Body of pancreas (tissue), 4 donors: ENCODE results near the gene MAPK6. TPM values are rescaled to one million over a fixed set of nuclear protein-coding genes. Genes with fewer than 3 reads are reported as not detected.

Source experiments
- ATAC-seq: fragments of 150-250 bp; one replicate; pipeline ENCODE4 v1.9.1; 2016
- DNase-seq, 4 donors: peaks; one replicate each; pipeline ENCODE4 v3.0.0-alpha.2; 2019
- H3K27ac ChIP-seq, 4 donors: fragments of 200-600 bp; sonication (generic); 1 replicate in 3 of 4; 2 replicates in 1 of 4; pipeline versions ENCODE4 v1.5.1 to v1.6.1; 2016 to 2019; ENCODE audit warnings: mild to moderate bottlenecking in 1 of 4, mixed read lengths in 1 of 4, moderate library complexity in 1 of 4
- H3K27me3 ChIP-seq, 2 donors: fragments of 200-600 bp; sonication (generic); one replicate each; pipeline ENCODE4 v1.6.0; 2016; ENCODE audit warnings: mild to moderate bottlenecking in 1 of 2
- H3K36me3 ChIP-seq, 2 donors: fragments of 200-600 bp; sonication (generic); replicated peaks in 1 of 2; 2 replicates each; pipeline ENCODE4 v1.5.1; 2016; ENCODE audit warnings: low read depth in 2 of 2; ENCODE audit not compliant: insufficient read depth in 1 of 2
- H3K4me1 ChIP-seq: fragments of 200-600 bp; sonication (generic); one replicate; pipeline ENCODE4 v1.6.0; 2016
- H3K4me3 ChIP-seq, 2 donors: fragments of 200-600 bp; sonication (generic); 1 replicate in 1 of 2; 2 replicates in 1 of 2; pipeline ENCODE4 v1.5.1; 2016 to 2019
- H3K9me3 ChIP-seq, 3 donors: fragments of 200-600 bp; sonication (generic); 1 replicate in 2 of 3; 2 replicates in 1 of 3; pipeline ENCODE4 v1.5.1; 2016
- CTCF ChIP-seq, 7 experiments: fragments of 450-650 bp in 4 of 7; fragments of 200-600 bp in 3 of 7; sonication (generic) in 3 of 7; IDR thresholded peaks; one replicate each; pipeline ENCODE4 v1.5.1; 2016 to 2019; ENCODE audit warnings: antibody characterized with exemption in 7 of 7
- POLR2A ChIP-seq, 3 donors: fragments of 450-650 bp; IDR thresholded peaks; one replicate each; pipeline ENCODE4 v1.6.1; 2016; ENCODE audit warnings: antibody characterized with exemption in 3 of 3, mild to moderate bottlenecking in 2 of 3
- WGBS, 2 donors: methylation state at CpG; one replicate each; pipeline ENCODE4 v1.1.5; 2017; 5-methylcytosine and 5-hydroxymethylcytosine counted together
- intact Hi-C: fragments of 100-400 bp; cut with DNase I; formaldehyde crosslinking; loops from one replicate; pipeline ENCODE4 v1.15.1; 2023
- total RNA-seq, 2 donors: library from RNA; depleted of rRNA; stranded (reverse); fragments of >200 nt; gene quantifications; one replicate each; pipeline ENCODE4 v1.1.0, GENCODE V29; 2016

MAPK6 gene
- total RNA-seq, 2 donors from 2014 or later: 7.3 to 25.4 TPM

DNA sequence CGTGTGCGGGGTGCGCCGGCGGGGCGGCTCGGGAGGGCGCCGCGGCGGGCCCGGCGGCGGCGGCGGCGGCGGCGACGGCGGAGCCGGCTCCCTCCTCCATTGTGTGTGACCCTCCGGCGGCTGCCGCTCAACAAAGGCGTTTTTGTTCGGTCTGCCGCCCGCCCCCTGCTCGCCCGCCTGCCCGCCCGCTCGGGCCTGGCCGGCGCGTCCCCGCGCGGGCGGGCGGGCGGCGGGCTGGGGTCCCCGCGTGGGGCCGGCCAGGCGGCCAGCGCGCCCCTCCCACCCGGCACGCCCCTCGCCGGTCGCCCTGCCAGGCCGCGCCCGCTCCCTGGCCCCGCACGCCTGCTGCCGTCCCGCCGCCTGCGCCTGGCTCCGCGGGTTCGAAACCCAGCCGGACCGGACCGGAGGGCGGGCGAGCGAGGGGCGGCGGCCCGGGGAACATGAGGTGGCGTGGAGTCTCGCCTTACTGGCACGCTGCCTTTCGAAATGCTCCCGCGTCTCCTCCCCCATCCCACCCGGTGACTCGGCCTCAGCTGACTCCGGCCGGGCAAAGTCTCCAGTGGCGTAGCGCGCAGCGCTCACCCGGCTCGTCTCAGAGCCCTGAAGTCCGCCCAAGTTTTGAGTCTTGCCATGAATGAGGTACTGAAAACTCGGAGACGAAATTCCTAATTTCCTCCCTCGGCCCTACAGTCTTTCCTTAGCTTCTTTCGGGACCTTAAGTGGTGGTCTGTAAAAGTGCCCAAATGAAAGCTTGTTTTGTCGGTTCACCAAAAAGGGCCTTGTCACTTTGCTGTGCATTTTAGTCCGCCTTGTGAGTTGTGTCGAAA lies 588 bp downstream of the MAPK6 start:
- Histone ChIP-seq H3K4me1 (peaks cover 29% of the 10 kb centered on the region), H3K27ac (peak overlapping the region; percentile 97 to 98 (median 98)), H3K36me3 (no peaks in the 10 kb centered on the region), H3K4me3 (peak overlapping the region; percentile 45 to 63), H3K9me3 (no peaks in the 10 kb centered on the region), H3K27me3 (no peaks in the 10 kb centered on the region)
- intact Hi-C loops: no loop called here
- DNase-seq (peak; percentile 88 to 93 (median 90)), ATAC-seq (peak; percentile 76)
- TF ChIP-seq CTCF (IDR thresholded peaks at IDR 0.05) (peak in 1 of 7 experiments; percentile 7), POLR2A (IDR thresholded peaks at IDR 0.05) (peak; percentile 82 to 86 (median 86))
- 0% methylated on average over 11 to 68 of the region's 100 CpGs for WGBS, 2 donors

DNA sequence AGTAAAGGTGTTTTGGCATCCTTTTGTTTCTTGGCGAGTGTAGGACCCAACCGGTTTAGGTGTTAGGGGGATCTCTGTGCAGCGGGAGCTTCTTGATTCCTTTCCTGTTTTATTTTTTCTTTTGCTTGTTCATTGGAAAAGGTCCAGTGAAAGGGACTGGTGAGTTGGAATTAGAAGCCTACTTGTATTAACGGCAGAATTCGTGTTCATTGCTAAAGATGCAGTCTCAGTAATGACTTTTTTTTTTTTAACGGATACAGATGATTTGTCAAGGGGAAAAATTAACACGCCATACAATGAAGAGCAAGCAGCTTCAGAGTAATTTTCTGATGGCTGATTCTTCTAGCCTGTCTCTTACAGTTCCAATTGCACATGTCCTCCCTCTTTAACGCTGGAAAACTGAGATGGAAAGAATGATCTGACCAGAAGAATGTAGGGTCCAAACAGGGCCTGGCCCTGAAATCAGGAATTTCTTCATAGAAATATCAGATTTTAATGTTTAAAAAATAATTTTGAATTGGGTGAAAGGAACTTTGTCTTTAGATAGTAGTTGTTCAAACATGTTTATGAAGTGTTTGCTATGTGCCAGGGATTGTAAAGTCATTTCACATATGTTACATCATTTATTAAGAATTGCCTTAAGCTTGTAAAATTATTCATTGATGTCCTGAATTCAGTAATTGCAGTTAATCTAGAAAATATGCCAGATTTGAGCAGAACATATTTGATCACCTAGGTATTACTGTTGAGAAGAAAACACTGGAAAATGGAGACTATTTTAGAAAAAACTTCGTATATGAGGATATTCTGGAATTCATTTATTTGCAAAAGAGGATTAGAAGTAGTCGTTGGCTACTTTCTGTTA lies 1.4 kb downstream of the MAPK6 start:
- Histone ChIP-seq H3K9me3 (no peaks in the 10 kb centered on the region), H3K27ac (peak overlapping the region; percentile 97 to 98 (median 98)), H3K36me3 (no peaks in the 10 kb centered on the region), H3K4me3 (peak overlapping the region; percentile 45 to 63), H3K4me1 (peaks cover 29% of the 10 kb centered on the region), H3K27me3 (no peaks in the 10 kb centered on the region)
- no peak for DNase-seq
- intact Hi-C loops: no loop called here
- TF ChIP-seq CTCF (IDR thresholded peaks at IDR 0.05) (no peak), POLR2A (IDR thresholded peaks at IDR 0.05) (no peak)
- ATAC-seq: no peak
- WGBS, 2 donors: 3% methylated on average over 10 of the region's 10 CpGs

DNA sequence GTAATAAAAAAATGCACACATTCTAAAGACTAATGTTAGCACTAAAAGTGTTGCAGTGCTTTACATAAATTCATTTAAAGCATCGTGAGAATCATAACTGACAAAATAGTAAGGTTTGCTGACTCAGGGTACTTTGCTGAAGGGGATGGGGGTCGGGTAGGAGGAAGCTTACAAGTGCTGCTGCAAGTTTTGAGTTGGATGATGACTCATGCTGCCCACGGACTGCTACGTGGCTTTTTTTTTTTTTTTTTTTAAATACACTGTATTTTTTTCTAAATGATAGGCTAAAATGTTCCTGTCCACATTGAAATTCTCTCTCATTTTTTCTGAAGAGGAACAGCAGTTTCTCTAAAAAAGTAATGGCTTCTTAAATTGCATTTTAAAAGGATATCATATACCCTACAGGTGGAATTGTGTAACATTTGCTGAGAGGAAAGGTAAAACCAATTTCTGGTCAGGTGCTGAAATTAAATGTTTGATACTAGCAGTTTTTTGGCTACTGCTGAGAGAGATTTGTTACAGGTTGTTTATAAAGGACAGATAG lies 2.2 kb downstream of the MAPK6 start:
- H3K36me3 ChIP-seq: no peaks in the 10 kb centered on the region
- no peaks in the 10 kb centered on the region for H3K9me3 ChIP-seq
- DNase-seq (peak; percentile 51 to 87 (median 74)), ATAC-seq (peak; percentile 16)
- intact Hi-C loops: no loop called here
- peaks cover 29% of the 10 kb centered on the region for H3K4me1 ChIP-seq
- peak overlapping the region; percentile 97 to 98 (median 98) for H3K27ac ChIP-seq
- H3K4me3 ChIP-seq: no peak overlapping the region
- WGBS, 2 donors: 0 to 1% methylated on average over 4 of the region's 4 CpGs
- TF ChIP-seq POLR2A (IDR thresholded peaks at IDR 0.05) (peak in 1 of 3 donors; percentile 13), CTCF (IDR thresholded peaks at IDR 0.05) (peak in 3 of 7 experiments; percentile 24 to 35 (median 33))
- no peaks in the 10 kb centered on the region for H3K27me3 ChIP-seq

DNA sequence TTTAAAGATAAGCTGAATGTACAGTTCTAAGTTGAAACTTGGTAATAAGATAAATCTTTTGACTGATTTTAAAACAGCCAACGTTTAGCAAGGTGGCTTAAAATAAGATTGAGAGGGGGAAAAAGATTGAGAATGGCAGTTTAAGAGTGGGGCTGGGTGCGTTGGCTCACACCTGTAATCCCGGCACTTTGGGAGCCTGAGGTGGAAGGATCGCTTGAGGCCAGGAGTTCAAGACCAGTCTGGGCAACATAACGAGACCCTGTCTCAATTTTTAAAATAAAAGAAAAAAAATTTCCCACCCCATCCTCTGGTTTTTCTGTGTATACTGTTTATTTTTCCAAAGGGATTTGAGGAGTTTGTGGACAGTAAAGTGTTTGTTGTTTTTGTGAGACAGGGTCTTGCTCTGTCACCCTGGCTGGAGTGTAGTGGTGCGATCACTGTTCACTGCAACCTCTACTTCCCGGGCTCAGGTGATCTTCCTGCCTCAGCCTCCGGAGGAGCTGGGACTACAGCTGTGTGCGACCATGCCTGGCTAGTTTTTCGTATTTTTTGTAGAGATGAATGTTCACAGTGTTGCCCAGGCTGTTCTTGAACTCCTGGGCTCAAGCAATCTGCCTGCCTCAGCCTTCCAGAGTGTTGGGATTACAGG lies 3.0 kb downstream of the MAPK6 start:
- Histone ChIP-seq H3K4me1 (peaks cover 29% of the 10 kb centered on the region), H3K27ac (peak overlapping the region in 3 of 4 donors; percentile 97 to 98 (median 98)), H3K4me3 (no peak overlapping the region), H3K9me3 (no peaks in the 10 kb centered on the region), H3K27me3 (no peaks in the 10 kb centered on the region), H3K36me3 (no peaks in the 10 kb centered on the region)
- ATAC-seq: no peak
- WGBS, 2 donors: 37 to 55% methylated on average over 10 of the region's 10 CpGs
- DNase-seq: no peak
- TF ChIP-seq CTCF (IDR thresholded peaks at IDR 0.05) (no peak), POLR2A (IDR thresholded peaks at IDR 0.05) (no peak)
- intact Hi-C loops: no loop called here
